NCI-H2227 (cell line): Measurements from ENCODE around the gene TCTN2.

Experiments used
- DNase-seq: peaks from one replicate; lab custom pipeline; 2025; ENCODE audit not compliant: unreplicated experiment; lab: John Stamatoyannopoulos, UW

The TCTN2 gene

DNA sequence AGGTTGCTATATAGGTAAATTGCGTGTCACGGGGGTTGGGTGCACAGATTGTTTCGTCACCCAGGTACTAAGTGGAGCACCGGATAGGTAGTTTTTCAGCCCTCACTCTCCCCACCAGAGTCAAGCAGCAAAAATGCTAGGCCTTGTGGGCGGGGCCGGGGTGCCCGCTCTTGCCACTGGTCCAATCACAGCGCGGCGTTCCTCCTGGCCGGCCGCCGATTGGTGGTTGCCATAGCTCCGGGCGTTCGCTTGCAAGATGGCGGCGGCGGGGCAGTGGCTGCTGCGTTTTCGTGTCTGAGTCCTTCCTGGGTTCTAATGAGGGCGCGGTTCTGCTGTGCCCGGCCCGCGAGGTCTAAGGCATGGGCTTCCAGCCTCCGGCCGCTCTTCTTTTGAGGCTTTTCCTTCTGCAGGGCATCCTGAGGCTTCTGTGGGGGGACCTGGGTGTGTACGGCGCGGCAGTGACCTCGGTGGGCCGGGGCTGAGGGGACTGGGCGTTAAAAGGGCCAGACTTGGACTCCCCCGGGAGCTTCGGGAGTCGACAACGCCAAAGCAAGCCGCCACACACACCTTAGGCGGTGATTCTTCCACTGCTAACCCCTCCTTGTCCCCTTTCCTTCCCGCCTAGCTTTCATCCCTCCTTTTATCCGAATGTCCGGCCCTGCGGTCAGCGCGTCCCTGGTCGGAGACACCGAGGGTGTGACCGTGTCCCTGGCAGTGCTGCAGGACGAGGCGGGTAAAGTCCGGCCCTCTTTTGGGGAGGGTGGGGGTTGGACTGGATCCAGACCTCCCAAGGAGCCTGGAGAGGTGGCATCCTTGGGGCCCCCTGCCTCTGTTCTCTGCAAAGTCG lies at the start of gene TCTN2:
TSS of gene TCTN2 (plus strand) at position 232 of the 847 bp plus-strand sequence. CDS start at position 360, 128 bp downstream.
- DNase-seq = peak; percentile 95

DNA sequence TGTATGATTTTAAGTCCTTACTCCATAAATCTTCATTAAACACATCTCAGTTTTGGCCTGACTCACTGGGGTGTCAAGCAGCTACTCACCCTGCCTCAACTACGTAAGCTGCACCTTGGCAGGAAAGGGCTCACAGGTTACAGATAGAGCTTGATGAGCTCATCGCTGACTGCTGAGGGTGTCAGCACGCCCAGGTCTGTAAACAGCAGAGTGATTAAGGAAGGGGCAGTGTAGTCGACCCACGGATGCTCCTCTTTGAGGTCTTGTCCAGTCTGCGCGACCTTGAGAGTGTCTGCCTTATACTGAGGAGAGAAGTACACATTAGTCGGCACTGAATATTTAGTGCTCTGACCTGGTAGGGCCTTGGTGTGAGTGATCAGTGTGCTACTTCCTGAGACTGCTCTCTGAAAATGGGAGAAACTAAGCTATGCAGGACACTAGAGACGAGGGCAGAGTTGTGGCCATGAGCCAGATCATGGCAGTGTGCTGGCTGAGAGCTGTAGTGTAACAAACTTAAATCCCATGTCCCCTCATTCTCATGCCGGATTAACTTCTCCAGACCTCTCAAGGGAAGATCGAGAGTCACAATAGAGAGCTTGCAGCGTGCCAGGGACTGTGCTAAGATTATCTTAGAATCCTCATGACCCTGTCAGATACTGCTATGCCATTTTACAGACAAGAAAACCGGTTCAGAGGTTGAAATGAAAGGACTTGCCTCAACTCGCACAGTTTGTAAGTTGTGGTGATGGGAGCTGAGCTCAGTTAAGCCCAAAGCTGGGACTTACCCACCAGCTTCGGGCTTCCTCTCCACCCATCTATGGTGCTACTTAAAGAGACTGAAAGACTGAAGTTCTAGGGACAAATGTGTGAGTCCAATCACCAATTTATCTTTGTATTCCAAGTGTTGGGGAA lies 49.0 kb upstream of the TCTN2 start:
- no peak for DNase-seq

DNA sequence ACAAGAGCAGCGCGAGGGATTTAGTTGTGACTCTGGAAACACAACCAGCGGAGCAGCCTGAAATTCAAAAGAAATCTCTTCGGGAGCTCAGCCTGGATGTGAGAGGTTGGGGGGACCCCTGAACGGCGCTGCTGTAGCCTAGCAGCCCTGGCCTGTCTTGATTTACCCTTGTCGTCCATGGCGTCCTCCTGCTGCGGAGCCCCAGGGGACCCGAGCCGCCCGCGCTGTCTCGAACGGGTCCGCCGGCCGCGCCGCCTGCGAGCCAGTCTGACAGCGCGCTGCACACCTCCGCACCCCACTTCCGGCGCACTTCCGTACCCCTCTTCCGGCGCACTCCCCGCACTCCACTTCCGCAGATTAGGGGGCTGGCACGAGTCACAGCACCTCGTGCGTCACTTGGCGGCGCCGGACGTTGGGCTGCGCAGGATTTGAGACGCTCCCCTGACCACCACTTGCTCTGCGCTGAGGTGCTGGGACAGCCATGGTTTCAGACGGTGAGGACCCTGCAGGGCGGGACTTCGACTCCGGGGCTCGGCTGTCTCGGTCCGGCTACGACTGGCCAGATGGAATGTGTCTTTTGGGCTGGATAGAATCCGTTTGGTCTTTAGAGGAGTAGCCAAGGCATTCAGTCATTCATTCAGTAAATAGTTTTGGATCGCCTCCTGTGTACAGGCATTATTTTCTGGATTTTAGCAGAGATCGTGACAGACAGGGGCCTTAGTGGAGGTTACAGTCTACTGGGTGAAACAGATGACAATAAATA lies 37.4 kb upstream of the TCTN2 start, which contains the start of the genes EIF2B1 and GTF2H3:
TSS of gene EIF2B1 (minus strand) at position 308 of the 763 bp plus-strand sequence. CDS start at position 179, 129 bp downstream.
TSS of gene GTF2H3 (plus strand) at position 451 of the 763 bp plus-strand sequence. CDS start at position 482, 31 bp downstream.
- DNase-seq = peak; percentile 98

DNA sequence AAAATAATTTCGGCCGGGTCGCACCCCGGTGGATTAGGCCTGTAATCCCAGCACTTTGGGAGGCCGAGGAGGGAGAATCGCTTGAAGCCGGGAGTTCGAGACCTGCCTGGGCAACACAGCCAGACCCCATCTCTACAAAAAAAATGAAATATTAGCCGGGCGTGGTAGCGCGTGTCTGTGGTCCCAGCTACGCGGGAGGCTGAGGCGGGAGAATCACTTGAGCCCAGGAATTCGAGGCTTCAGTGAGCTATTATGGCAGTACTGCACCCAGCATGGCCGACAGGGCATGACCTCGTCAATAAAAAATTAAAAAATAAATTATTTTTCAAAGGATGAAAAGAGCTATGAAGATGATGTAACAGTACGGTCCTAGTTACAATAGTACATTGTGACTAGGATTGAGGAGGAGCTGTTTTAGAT lies 36.8 kb upstream of the TCTN2 start:
- no peak for DNase-seq

DNA sequence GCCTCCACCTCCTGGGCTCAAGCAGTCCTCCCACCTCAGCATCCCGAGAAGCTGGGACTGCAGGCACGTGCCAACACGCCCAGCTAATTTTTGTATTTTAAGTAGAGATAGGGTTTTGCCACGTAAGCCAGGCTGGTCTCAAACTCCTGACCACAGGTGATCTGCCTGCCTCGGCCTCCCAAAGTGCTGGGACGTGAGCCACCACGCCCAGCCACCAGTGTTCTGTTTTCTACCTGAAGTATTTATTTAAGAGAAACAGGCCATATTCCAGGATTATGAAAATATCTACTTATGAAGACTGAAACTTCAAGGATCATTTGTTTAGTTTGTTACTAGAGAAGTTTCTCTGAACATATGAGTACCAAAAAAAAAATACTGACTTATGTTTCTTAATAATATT lies 27.0 kb upstream of the TCTN2 start:
- DNase-seq = no peak

DNA sequence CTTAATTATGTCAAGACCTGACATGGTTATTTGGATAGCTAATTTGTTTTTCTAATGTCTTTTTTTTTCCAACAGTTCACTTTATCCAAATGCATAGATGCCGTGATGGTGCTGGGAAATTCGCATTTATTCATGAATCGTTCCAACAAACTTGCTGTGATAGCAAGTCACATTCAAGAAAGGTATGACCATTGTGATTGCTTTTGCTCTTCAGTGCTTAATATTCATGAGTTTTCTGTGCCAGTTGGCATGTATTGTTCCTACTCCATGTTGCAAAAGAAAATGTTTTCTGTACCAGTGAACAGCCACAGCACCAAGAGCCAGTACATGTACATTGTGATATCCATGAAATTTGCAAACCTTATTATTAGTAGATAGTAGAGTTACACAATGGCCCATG lies 25.5 kb upstream of the TCTN2 start:
- DNase-seq = no peak

DNA sequence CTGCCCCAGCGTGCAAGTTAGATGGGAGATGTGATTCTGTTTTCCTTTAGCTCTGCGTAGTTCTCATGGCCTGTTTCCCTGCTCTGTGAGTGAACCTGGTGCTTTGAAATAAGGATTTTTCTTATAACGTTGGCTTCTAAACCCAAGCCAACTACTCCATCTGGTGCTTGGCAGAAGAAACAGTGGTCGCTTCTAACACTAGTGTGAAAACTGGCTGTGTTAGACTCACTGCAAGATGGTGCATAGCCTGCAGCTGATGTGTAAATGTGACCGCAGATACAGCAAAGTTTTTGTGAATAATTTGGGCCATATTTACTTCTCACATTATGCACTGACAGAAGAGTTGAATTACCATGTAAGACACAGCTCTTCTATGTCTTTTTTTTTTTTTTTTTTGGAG lies 25.0 kb upstream of the TCTN2 start:
- no peak for DNase-seq

DNA sequence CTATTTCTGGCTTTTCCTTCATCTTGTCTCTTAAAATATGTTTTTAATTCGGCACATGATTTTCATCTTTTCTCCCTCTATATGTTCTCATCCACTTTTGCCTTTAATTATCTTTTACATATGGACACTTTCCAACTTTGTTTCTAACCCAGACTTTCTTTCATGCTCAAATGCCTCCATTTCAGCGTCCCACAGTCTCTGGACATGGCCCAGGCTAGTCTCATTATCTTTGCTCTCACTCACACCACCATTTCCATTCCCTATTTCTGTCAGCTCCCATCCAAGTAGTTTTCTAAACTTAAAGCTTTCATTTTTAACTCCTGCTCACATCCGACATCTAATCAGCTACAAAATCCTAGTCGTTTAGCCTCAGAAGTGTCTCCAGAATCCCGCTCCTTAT lies 22.5 kb upstream of the TCTN2 start:
- no peak for DNase-seq

DNA sequence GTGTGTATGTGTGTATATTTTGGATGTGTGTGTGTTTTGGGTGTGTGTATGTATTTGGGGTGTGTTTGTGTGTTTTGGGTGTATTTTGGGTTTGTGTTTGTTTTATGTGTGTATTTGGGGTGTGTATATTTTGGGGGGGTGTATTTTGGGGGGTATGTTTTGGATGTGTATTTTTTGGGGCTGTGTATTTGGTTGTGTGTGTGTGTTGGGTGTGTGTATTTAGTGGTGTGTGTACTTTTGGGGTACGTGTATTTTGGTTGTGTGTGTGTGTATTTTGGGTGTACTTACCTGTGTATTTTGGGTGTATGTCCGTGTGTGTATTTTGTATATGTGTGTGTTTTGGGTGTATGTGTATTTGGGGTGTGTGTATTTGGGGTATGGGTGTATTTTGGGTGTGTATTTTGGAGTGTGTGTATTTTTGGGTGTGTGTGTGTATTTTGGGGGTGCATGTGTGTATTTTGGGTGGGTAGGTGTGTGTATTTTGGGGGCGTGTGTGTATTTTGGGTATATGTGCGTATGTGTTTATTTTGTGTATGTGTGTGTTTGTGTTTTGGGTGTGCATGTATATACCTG lies 16.7 kb upstream of the TCTN2 start:
- DNase-seq = no peak

DNA sequence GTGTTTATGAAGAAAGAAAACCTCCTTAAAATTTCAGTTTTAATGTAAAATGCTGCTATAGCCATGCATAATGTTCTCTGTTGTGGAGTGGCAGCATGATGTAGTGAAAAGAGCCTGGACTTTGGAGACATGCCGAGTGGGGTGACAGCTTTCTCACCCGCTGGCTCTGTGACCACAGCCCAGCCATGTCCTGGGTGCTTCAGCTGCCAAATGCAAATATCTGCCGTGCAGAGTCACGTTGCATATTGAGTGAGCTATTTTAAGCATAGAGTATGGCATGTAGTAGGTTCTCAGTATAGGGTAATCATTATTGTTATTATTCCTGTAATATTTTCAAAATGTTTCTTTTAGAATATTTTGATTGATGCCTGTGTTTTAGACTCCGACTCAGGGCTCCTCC lies 15.5 kb upstream of the TCTN2 start:
- no peak for DNase-seq

DNA sequence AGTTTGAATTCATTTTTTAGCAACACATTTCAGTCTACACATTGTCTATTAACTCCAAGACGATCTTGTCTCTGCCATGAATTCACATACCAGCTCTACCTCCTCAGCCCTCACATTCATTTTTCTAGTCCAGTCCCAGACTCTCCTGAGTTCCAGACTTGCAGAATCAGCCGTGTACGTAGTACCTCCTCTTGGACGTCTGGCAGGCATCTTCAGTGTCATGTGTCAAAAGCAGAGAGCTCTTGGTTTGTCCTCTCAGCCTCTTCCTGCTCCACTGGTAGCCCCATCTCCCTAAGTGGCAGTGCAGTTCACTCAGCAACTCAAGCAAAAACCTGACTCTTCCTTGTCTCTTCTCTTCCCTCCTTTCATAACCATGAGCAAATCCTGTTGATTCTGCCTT lies 14.5 kb upstream of the TCTN2 start:
- no peak for DNase-seq

DNA sequence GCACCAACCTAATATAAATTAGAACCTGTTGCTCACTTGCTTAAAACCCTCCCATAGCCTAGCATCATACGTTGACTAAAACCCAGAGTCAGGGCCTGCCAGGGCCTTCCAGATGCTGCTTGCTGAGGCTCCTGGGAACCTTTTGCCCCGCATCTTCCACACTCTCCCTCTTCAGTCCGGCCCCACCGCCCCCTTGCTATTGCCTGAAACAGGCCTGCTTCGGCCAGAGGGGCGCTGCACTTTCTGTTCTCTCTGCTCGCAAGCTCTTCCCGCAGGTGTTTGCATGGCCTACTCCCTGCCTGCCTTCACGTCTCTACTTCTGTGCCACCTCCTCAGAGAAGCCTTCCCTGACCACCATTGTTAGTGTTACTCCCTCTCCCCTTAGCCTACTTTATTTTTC lies 13.7 kb upstream of the TCTN2 start:
- no peak for DNase-seq

DNA sequence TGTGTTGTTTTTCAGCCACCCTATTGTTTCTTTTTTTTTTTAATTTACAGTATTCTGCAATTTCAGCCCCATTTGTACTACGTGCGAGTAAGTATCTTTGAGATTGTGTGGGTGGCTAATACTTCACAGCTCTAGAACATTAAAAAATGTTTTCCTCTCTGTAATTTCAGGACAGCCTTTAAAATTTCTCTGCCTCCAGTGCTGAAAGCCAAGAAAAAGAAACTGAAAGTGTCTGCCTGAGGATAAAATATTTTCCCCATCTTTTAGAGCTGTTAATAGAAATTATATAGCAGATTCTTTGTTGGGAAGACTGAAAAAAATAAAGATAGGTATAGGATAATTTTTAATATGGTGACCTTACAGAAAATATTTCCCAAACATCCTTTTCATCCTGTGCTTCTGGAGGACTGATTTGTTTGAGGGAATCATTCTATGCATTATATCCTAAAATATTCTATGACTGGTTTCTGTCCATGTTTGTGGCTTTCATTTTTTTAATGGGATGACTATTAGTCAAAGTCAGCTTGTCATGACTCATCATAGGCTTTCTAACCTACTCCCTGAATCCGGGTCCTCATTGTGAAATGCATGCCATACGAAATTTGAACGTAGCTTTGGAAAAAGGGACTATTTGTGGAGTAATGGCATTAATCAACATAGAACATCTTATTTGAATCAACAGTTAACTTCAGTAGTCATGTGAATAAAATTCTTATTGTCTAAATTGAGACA lies 10.8 kb upstream of the TCTN2 start:
- DNase-seq = no peak

DNA sequence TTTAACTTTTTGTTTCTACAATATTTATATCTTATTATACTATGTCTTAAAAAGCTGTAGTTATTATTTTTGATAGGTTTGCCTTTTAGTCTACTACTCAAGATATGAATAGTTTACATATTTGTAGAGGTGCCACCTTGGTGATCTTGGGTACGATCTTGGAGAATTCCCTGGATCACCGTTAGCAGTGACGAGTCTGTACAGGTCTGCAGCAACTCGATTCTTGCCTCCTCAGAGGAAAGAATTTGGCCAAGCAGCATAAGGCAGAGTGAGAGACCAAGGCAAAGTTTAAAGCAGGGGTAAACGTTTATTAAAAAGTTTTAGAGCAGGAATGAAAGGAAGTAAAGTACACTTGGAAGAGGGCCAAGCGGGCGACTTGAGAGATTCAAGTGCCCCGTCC lies 3.1 kb upstream of the TCTN2 start:
- DNase-seq = no peak

DNA sequence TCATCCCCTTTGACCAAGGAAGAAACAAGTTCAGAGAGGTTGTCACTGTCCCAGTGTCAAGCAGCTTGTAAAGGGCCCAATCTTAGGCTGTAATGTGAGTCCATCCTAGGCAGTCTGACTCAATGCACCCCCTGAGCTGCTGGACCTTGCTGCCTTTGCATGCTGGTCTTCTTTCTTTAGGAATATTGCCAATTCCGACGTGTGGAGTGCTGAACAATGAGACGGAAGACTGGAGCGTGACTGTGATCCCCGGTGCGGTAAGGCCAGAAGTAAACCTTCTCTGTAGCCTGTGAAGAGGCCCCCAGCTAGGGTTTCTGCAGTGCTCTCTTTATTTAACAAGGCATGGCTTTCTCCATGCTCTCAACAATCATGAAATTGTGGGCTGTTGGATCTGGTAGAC lies 963 bp downstream of the TCTN2 start:
- DNase-seq = no peak

DNA sequence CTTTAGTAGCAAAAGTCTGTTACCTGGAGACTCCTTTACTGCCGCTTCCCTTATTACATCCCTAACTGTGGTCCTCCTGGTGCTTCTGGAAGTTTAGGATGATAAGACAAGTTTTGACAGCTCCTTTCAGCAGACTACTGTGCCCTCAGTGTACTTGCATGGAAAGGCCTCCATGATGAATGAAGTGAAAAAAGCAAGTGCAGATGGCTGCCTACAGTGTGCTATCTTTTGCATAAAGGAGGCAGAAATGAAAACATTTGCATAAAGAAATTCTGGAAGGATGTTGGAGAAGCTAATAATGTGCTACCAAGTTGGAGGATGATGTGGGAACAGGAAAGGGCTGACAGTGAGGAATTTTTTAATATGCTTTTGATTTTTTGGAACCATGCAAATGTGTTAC lies 4.5 kb downstream of the TCTN2 start:
- DNase-seq = no peak

DNA sequence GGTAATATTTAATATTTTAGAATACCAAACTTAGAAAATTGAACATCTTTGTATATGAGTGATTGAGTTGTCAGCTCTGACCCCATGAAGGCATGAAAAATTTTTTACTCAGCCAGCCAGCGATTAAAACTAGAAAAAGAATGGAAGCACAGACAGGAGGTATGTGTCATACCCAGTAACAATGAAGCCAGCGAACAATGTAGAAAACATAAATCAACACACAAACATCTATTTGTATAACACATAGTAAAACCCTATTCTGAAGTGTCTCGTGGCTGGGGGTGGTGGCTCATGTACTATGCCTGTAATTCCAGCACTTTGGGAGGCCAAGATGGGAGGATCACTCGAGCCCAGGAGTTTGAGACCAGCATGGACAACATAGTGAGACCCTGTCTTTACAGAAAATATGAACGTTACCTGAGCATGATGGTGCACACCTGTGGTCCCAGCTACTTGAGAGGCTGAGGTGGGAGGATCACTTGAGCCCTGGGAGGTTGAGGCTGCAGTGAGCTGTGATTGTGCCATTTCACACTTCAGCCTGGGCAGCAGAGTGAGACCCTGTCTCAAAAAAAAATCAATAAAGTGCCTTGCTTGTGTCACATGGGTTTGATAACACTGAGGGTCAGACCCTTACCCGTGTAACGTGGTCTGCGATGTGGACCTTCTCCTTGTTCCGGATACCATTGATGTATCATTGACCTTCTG lies 5.9 kb downstream of the TCTN2 start:
- DNase-seq = no peak

DNA sequence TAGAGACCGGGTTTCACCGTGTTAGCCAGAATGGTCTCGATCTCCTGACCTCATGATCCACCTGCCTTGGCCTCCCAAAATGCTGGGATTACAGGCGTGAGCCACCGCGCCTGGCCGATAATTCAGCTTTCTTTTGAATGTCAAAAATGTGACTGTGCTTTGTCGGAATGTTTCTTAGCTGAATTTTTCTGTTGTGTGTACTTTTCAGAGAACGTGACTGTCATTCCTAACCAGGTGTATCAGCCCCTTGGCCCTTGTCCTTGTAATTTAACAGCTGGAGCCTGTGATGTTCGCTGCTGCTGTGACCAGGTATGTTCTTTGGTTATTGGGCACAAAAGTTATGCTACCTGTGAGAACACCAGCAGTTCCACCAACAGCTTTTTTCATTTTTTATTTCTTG lies 8.1 kb downstream of the TCTN2 start:
- no peak for DNase-seq

DNA sequence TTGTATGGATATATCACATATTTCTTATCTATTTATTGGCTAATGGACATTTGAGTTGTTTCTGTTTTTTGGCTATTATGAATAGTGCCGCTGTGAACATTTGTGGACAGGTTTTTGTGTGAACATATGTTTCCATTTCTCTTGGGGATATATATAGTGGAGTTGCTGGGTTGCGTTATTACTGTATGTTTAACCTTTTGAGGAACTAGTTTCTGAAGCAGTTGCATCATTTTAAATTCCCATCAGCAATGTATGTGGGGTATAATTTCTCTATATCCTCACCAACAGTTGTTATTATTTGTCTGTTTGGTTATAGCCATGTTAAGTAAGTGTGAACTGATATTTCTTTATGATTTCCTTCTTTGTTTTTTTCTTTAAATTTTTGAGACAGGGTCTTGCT lies 10.7 kb downstream of the TCTN2 start:
- no peak for DNase-seq
